PC-9 (cell line): ENCODE results near the gene TVP23A. TPM values are rescaled to one million over a fixed set of nuclear protein-coding genes. Genes with fewer than 3 reads are reported as not detected.
A peak's percentile ranks its signal among the peaks of the same experiment; 100 is the strongest.

Experiments used
- BruUV-seq: library from RNA; stranded (reverse); fragments of 400-500 nt; replicated peaks from 2 replicates; lab custom pipeline; 2021; lab: Mats Ljungman, UMichigan
- CTCF ChIA-PET: fragments of 300-600 bp; sonication (Branson Sonifier 250); formaldehyde crosslinking; loops from one replicate; lab custom pipeline; 2022; ENCODE audit warnings: antibody characterized with exemption; lab: Charles Lee
- POLR2A ChIA-PET: fragments of 300-600 bp; sonication (Branson Sonifier 250); formaldehyde crosslinking; loops from one replicate; lab custom pipeline; 2022; ENCODE audit warnings: antibody characterized with exemption; ENCODE audit not compliant: unreplicated experiment; lab: Charles Lee
- DNase-seq, 2 experiments: peaks; one replicate each; pipeline versions ENCODE4 v3.0.0 to v3.0.0-alpha.2; 2015 to 2022; ENCODE audit warnings: mixed read lengths in 1 of 2
- H2AFZ ChIP-seq: fragments of 200-600 bp; sonication (generic); 2 replicates; pipeline ENCODE4 v1.8.1; 2017; ENCODE audit warnings: antibody characterized with exemption
- H3F3A ChIP-seq: fragments of 200-600 bp; sonication (generic); 2 replicates; pipeline ENCODE4 v1.8.1; 2017; ENCODE audit warnings: antibody characterized with exemption, mild to moderate bottlenecking, low read depth; ENCODE audit not compliant: insufficient read depth
- H3K27ac ChIP-seq: fragments of 200-600 bp; sonication (generic); 2 replicates; pipeline ENCODE4 v1.6.1; 2016; ENCODE audit warnings: mixed run types
- H3K27me3 ChIP-seq: fragments of 200-600 bp; sonication (generic); 2 replicates; pipeline ENCODE4 v1.6.1; 2016; ENCODE audit warnings: low read depth, mixed run types; ENCODE audit not compliant: insufficient read depth
- H3K36me3 ChIP-seq: fragments of 200-600 bp; sonication (generic); 2 replicates; pipeline ENCODE4 v1.6.1; 2016; ENCODE audit warnings: low read depth, mixed run types
- H3K4me1 ChIP-seq: fragments of 200-600 bp; sonication (generic); replicated peaks from 2 replicates; pipeline ENCODE4 v1.6.1; 2016; ENCODE audit warnings: mixed run types; ENCODE audit not compliant: insufficient read depth
- H3K4me2 ChIP-seq: fragments of 200-600 bp; sonication (generic); 2 replicates; pipeline ENCODE4 v1.6.1; 2017; ENCODE audit warnings: mixed run types
- H3K4me3 ChIP-seq: fragments of 200-600 bp; sonication (generic); 2 replicates; pipeline ENCODE4 v1.6.1; 2016; ENCODE audit warnings: mixed run types
- H3K79me2 ChIP-seq: fragments of 200-600 bp; sonication (generic); 2 replicates; pipeline ENCODE4 v1.6.1; 2017; ENCODE audit warnings: low read depth, mixed run types
- H3K9me2 ChIP-seq: fragments of 200-600 bp; sonication (generic); 2 replicates; pipeline ENCODE4 v1.8.1; 2017; ENCODE audit warnings: mild to moderate bottlenecking; ENCODE audit not compliant: insufficient read depth
- H3K9me3 ChIP-seq: fragments of 200-600 bp; sonication (generic); 2 replicates; pipeline ENCODE4 v1.8.1; 2016; ENCODE audit warnings: low read depth; ENCODE audit not compliant: insufficient read depth
- H4K20me1 ChIP-seq: fragments of 200-600 bp; sonication (generic); 2 replicates; pipeline ENCODE4 v1.8.1; 2017; ENCODE audit not compliant: insufficient read depth
- EZH2 ChIP-seq: fragments of 200-600 bp; sonication (generic); IDR thresholded peaks from 2 replicates; pipeline ENCODE4 v1.8.0; 2017; ENCODE audit warnings: antibody characterized with exemption, low read depth
- intact Hi-C: fragments of 100-400 bp; cut with micrococcal nuclease; formaldehyde crosslinking; loops from one replicate; pipeline ENCODE4 v1.10.0; 2022; ENCODE audit not compliant: unreplicated experiment
- total RNA-seq: library from RNA; stranded (reverse); gene quantifications from 2 replicates; pipeline ENCODE4 v1.2.3, GENCODE V29; 2021
- TF ChIP-seq, protein P1 (sequence below): fragments of 200-600 bp; sonication (generic); conservative IDR thresholded peaks from 2 replicates; pipeline ENCODE4 v1.6.1; 2017; ENCODE audit warnings: mixed run types, antibody characterized with exemption, mild to moderate bottlenecking, moderate library complexity

The TVP23A gene
- total RNA-seq, 1 experiment from 2014 or later, result not detected

DNA sequence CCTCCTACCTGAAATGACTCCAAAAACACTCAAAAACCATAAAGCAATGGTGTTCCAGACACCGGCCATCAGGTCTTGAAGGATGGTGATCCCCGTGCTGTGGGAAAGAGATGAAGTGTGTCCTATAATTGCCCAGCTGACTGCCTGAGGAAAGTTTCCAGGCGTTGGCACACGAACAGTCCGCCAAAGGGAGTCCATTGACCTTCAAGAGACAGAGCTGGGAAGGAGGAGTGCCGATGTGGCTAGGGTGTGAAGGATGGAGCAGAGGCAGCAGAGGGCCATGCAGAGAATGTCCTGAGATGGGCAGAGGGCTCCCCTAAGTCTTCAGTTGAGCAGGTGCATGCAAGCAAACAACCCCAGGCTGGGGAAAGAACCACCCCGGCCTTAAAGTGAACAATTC, 86.8 kb downstream of the TVP23A start:
- no peak for DNase-seq
- Histone ChIP-seq H3K9me2 (no peaks in the 10 kb centered on the region), H3K4me2 (no peak overlapping the region), H3K36me3 (no peaks in the 10 kb centered on the region), H3K4me1 (peaks cover 18% of the 10 kb centered on the region), H3K79me2 (no peaks in the 10 kb centered on the region), H3K27me3 (no peaks in the 10 kb centered on the region), H2AFZ (no peak overlapping the region), H3F3A (no peaks in the 10 kb centered on the region), H3K4me3 (no peak overlapping the region), H3K27ac (no peak overlapping the region), H3K9me3 (no peaks in the 10 kb centered on the region), H4K20me1 (no peaks in the 10 kb centered on the region)
- TF ChIP-seq, protein P1, sequence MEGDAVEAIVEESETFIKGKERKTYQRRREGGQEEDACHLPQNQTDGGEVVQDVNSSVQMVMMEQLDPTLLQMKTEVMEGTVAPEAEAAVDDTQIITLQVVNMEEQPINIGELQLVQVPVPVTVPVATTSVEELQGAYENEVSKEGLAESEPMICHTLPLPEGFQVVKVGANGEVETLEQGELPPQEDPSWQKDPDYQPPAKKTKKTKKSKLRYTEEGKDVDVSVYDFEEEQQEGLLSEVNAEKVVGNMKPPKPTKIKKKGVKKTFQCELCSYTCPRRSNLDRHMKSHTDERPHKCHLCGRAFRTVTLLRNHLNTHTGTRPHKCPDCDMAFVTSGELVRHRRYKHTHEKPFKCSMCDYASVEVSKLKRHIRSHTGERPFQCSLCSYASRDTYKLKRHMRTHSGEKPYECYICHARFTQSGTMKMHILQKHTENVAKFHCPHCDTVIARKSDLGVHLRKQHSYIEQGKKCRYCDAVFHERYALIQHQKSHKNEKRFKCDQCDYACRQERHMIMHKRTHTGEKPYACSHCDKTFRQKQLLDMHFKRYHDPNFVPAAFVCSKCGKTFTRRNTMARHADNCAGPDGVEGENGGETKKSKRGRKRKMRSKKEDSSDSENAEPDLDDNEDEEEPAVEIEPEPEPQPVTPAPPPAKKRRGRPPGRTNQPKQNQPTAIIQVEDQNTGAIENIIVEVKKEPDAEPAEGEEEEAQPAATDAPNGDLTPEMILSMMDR, result no peak
- no peak for TF ChIP-seq EZH2
- CTCF ChIA-PET, result interaction anchor here (1.0 kb wide), 1 partner anchor 211 kb away, joined by 5 read pairs; no protein-coding TSS in a partner anchor
- intact Hi-C loops, result no loop called here
- BruUV-seq, result no TSS peak
- POLR2A ChIA-PET, result interaction anchor here (0.6 kb wide), 1 partner anchor 138 kb away, joined by 4 read pairs; no protein-coding TSS in a partner anchor

GRCh38 chr16:10729104-10730048, 89.2 kb downstream of the TVP23A start:
- Histone ChIP-seq H3K36me3 (no peaks in the 10 kb centered on the region), H3K4me2 (peak overlapping the region; percentile 63), H3K79me2 (no peaks in the 10 kb centered on the region), H3F3A (no peaks in the 10 kb centered on the region), H3K9me2 (no peaks in the 10 kb centered on the region), H3K4me3 (no peak overlapping the region), H2AFZ (0 out of 2 replicates have a peak overlapping the region, but pooled peaks have one; percentile 41), H3K27me3 (no peaks in the 10 kb centered on the region), H3K9me3 (no peaks in the 10 kb centered on the region), H4K20me1 (no peaks in the 10 kb centered on the region), H3K27ac (no peak overlapping the region), H3K4me1 (peaks cover 18% of the 10 kb centered on the region)
- BruUV-seq, result no TSS peak
- ChIA-PET POLR2A (no interaction called here), CTCF (interaction anchor here (0.6 to 0.9 kb wide), 2 partner anchors 40 to 215 kb away, joined by 3 to 4 read pairs; no protein-coding TSS in a partner anchor)
- peak; percentile 84 to 87 for DNase-seq
- intact Hi-C loops, result loop anchor here (1.0 to 2.0 kb wide), 2 partner anchors 151 to 208 kb away; no protein-coding TSS in a partner anchor
- TF ChIP-seq EZH2, result no peak
- TF ChIP-seq, protein P1, result no peak; the same call in 1 of the 2 replicates

DNA sequence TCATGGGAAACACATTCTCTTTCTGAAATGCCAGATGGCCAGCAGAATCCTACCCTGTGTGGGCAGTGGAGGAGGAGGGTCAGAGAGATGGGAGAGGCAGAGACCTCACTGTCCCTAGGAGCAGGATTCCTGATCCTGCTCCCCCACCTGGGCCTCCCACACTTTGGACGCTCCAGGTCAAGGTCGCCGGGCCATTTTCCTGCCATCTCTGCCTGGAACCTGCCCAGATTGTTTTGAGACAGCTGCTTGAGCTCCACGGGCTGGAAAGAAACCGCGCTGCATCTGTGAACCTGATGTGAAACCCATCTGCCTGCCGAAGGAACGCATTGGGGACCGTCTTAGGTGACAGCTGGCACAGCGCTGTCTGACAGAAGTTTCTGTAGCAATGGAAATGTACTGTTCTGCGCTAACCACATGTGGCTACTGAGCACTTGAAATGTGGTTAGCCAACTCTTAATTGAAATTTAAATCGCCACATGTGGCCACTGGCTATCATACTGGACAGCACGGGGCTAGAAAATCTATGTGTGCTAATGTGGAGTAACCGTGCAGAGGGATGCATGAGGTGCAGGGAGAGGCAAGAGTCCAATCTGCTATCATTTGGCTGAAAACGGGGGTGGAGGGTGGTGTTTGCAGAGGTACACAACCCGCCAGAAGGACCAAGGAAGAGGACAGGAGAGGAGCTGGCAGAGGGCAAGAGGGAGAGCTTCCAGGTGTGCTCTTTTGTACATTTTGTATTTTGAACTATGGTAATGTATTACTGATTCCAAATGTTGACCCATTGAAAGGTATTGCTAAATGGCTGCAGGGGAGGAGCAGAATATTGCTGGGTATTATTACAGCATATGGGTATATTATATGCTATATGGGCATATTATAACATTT, 90.3 kb downstream of the TVP23A start:
- DNase-seq, result no peak
- POLR2A ChIA-PET, result no interaction called here
- Histone ChIP-seq H4K20me1 (no peaks in the 10 kb centered on the region), H3K9me3 (no peaks in the 10 kb centered on the region), H3K4me3 (no peak overlapping the region), H3K4me1 (peaks cover 18% of the 10 kb centered on the region), H3K4me2 (no peak overlapping the region), H2AFZ (no peak overlapping the region), H3K27ac (no peak overlapping the region), H3K79me2 (no peaks in the 10 kb centered on the region), H3F3A (no peaks in the 10 kb centered on the region), H3K36me3 (no peaks in the 10 kb centered on the region), H3K9me2 (no peaks in the 10 kb centered on the region), H3K27me3 (no peaks in the 10 kb centered on the region)
- intact Hi-C loops, result loop anchor here (2.0 kb wide), 1 partner anchor 149 kb away; no protein-coding TSS in a partner anchor
- TF ChIP-seq, protein P1, result no peak
- TF ChIP-seq EZH2, result no peak
- BruUV-seq, result no TSS peak
- CTCF ChIA-PET, result no interaction called here
